ENCODE results near the gene CTRL.

The CTRL gene

DNA sequence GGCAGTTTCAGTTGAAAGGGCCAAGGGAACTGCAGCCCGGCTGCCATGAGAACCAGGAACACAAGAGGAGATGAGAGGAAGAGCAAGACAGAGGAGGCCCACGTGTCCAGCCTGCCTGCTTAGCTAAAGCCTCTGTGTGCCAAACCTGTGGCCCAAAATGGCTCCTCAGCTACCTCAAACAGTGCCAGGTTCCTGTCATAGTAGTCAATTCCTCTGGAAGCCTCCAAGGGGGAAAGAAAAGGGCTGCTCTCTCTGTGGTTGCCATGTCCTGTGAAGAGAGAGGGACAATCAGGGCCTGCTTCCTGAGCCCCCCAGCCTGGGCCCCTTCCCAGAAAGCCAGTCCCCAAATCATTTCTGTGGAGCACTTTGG is 31.6 kb upstream of the CTRL start:
- DNase-seq (ENCODE audit: low read depth): no peak

DNA sequence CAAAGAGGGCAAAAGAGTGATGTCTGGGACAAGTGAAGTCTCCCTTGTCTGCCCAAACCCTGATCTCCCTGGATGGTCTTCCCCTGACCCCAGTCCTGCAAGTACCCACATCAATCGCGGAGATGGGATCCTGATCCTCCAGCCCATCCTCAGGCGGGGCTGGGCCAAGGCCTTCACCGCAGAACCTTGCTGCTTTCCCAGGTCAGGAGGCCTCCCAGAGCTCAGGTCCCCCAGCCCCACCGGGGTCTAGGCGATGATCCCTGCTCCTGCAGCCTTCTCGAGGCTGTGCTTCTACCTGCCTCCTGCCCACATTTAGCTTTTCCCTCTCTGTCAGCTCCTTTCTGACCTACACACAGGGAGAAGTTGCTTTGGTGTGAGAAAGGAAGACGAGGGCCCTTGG is 30.5 kb upstream of the CTRL start:
- no peak for DNase-seq (ENCODE audit: low read depth)

DNA sequence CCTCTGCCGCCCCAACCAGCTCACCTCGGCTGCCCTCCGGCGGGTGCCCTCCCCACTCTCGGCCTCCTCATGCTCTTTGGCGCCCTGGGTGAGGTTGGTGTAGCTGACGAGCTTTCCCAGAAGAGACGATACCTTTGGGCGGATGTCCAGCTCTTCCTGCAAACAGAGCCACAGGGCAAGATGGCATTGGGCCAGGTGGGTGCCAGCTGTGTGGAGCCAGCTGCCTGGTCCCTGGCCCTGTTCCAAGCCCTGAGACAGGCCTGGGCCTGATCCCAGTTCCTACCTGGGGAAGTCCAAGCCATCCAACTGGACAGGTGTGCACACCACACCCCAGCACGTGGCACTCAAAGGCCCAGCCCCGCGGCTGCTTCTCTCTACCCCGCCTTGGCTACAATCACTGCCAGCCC is 29.9 kb upstream of the CTRL start:
- DNase-seq (ENCODE audit: low read depth): no peak

DNA sequence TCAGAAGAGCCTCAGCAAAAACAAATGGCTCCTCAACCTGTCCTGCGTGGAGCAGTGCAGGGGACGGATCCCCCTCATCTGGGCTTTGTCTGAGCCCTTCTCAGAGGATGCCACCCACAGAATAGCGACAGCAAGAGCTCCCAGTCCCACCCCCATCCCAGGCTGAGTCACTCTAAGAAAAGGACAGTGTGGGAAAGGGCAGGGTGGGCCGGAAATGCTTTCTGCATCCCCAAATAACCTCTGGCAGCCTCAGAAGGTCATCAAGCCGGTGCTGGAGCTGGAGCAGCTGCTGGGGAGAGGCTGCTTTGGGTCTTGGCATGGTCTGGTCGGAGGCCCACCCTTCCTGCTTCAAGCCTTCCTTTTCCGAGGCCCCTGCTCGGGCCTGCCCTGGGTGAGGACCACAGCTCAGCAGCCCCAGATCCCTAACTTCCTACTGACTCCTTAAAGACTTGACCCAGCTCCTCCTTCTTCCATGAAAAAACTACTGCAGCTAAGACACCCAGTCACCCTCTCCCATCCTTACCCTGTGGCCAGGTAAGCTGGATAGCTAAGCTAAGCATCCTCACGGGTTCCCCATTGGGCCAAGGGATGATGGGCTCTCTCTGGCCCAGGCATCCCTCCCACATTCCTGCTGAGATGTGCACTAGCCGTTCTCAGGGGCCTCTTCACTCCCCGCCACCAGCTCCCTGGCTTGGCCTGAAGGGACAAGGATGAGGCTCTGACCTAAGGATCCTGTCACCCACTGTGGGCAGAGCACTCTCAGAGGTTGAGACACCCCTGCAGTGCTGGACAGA is 28.1 kb upstream of the CTRL start:
- no peak for DNase-seq (ENCODE audit: low read depth)

DNA sequence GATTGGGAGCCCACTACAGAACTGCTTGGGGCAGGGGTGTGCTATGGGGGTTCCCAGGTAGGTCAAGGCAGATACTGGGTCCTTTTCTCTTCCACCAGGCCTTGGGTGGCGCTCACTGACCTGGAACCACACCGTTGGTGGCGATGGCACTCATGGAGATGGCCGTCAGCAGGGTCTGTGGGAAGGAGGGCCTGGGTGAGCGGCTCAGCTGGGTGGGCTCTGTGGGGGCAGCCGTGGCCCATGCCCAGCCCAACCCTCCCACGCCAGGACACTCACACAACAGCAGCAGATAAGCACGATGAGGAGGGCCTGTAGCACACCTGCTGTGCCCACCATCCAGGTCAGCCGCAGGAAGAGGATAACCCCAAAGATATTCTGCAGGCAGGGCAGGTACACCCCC is 26.0 kb upstream of the CTRL start:
- DNase-seq (ENCODE audit: low read depth): no peak

DNA sequence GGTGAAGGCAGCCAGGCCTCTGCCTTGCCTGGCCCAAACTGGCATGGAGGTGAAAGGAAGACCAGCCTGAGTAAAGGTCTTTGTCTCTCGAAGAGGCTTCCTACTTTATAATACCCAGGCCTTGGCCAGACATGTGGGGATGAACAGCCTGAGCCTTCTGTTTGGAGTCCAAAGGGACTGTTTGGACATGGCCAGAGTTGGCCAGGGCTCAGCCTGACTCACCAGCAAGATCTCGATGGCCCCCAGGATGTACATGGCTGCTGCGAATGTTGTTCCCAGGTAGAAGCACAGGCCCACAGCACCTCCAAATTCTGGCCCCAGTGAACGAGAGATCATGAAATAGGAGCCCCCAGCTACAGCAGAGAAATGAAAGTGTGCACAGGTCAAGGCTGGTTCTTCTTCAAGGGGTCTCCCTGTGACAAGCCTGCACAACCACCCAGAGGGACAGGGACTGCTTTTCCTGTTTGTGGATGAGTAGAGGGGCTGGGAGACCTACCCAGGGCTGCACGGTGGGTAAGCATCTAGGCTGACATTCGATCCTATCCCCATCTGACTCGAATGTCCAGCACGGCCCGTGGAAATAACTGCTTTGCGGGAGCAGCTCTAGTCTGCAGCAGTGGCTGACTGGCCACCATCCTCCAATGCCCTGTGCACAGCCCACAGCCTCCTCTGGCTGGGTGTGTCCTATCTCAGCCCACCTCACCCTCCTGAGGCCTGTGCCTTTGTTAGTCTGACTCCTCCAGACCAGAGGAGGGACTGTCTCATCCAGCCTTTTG is 22.9 kb upstream of the CTRL start:
- no peak for DNase-seq (ENCODE audit: low read depth)

DNA sequence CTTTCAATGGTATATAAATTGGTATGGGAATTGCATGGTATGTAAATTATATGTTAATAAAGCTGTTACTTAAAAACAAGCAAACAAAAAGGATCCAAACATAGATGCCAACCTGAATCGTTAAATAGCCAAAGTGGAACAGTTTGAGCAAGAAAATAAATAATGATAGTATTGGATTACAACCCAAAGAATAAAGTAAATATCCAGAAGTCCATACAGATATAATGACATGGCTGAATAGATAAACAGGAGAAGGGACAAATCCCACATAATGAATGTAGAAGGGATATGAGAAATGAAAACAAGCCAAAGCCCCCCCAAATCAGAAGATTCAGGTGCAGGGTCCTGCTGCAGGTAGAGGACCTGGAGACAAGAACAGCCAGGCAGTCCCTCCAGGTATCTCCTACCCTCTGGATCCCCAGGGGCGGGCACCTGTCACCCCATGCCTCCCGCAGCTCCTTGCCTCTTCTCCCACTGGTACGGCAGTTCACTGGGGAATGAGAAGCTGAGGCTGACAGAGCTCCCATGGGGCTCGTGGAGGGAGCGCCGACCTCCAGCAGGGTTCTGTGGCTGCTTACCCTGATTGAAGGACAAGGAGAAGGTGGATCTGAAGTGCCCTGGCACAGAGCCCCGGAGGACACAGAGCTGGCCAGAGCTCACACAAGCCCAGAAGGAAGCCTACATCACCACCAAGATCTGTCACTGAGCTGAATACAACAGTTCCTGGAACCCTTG is 22.1 kb upstream of the CTRL start:
- DNase-seq (ENCODE audit: low read depth): no peak

DNA sequence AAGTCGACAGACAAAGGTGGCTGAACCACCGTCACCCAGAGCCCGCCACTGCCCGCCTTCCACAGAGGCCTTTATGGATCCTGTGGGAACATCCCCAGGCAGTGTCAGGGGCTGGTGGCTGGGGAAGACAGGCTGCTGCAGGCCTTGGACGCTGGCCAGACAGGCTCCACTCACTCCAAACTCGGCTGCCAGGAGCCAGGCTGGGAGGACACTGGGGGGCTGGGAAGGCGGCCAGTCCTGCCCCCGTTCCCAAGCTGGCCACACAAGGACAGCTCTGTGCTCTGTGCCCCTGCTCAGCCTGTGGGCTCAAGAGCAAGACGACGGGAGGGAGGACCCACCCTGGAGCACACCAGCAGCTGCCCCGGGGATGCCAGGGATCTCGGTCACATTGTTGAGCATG is 19.8 kb upstream of the CTRL start:
- no peak for DNase-seq (ENCODE audit: low read depth)

DNA sequence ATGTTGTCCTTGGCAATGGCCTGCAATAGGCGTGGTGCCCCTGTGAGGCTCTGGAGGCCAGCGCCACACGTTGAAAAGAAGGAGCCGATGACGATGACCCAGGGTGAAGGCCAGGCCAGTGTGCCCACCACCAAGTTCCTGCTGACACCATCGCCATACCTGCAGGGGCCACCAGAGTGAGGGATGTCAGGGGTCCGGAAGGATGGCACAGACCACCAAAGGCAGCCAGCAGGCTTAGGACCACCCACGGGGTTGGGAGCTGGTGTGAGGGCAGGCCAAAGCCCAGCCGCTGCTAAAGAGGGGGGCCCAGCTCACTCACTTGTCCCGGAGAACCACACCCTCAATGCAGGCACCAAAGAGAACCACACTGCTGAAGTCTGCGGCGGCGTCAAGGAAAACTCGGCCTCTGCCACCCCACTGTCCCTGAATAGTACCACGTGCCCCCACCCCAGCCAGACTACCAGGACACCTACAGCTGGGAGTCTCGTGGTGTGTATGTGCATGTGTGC is 18.7 kb upstream of the CTRL start:
- no peak for DNase-seq (ENCODE audit: low read depth)

DNA sequence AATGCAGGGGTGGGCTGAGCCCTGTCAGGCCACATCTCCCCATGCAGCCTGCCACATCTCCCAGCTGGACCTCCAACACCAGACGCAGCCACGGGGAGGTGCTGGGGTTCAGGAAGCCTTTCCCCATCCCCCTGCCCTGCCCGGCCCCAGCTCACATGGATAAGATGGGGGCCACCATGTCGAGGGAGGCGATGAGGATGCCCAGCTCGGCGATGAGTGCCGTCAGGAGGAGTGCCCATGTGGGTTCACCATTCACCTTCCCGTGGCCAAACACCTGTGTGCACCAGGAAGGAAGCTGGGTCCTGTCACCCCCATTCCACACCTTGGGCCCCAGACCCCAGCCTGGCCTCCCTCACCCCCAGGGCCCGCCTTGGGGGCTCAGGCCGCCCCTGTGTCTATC is 18.0 kb upstream of the CTRL start:
- DNase-seq (ENCODE audit: low read depth): no peak

DNA sequence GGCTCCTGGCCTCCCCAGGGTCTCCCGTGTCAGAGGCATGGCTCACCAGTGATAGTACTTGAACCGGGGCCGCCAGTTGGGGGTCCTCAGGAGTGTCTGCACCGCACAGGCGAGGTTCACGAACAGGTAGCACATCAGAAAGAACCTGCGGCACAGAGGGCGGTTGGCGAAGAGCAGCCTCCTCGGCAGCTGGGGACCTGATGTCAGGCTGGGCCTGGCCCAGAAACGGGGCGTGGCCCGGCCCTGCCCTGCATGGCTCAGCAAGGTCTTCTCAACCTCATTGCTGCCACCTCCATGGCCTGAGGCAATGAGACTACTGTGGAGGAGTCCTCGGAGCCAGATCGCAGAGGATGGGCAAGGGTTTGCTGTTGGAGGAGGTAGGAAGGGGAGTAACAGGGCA is 16.4 kb upstream of the CTRL start:
- DNase-seq (ENCODE audit: low read depth): no peak

DNA sequence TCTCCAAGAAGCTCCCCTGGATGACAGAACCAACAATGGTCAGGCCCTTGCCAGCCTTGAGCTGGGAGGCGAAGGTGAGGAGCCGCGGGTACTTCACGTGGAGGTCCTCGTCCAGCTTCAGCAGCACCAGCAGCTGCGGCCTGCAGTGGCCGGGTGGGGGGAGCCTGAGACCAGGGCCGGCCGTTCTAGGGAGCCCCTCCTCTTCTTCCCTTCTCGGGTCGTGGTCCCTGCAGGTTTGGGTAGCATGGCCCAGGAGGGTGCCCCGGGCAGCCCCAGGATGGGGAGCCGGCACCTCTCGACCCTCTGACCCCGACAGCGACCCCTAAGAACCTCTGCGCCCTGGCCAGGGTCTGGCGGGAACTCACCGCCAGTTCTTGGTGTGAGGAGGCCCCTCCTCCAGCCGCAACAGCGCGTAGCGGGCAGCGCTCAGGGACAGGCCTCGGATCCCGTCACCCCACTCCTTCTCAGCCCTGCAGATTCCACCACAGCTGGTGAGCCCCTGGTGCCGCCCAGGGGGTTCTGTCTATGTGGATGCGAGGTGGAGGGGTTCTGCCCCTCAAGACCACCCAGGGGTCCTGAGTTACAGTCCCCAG is 15.4 kb upstream of the CTRL start:
- no peak for DNase-seq (ENCODE audit: low read depth)

DNA sequence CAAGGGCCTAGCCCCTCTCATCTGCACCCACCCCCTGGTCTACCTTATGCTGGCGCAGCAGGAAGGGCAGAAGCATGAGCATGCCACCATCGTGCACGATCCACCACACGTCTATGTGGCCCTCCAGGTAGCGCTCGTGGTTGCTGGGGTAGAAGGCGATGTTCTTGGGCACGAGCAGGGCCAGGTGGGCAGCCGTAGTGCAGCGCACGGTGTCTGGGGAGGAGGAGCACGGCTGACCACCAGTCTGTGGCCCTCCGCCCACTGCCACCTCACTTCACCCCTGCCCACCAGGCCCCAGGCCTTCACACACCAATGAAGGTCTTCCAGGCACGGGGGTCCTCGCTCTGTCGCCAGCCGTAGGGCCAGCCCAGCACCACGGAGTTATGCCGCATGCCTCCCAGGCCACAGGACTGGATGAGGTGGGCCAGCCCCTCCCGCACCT is 14.5 kb upstream of the CTRL start:
- DNase-seq (ENCODE audit: low read depth): no peak

DNA sequence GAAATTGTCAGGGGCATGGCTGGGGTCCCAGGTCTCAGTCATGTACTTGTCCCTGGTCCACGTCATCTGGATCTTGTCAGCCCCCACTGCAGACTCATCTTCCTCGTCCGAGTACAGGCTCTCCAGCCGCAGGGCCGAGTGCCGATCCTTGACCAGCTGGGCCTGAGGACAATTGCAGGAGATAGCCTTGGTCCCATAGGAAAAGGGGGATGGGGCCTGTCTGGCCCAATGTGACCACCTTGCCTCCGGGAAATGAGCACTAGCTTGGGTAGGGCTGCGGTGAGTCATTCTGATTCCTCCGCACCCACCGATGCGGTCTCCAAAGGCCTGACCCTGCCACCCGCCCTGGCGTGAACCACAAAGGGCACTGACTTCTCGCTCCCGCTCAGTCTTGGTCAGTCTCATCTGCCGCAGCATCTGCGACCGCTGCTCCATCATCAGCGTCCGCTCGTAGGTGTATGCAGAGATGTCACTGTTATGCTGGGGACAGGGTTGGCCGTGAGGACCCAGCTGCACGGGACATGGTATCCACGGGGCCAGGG is 13.8 kb upstream of the CTRL start:
- no peak for DNase-seq (ENCODE audit: low read depth)

DNA sequence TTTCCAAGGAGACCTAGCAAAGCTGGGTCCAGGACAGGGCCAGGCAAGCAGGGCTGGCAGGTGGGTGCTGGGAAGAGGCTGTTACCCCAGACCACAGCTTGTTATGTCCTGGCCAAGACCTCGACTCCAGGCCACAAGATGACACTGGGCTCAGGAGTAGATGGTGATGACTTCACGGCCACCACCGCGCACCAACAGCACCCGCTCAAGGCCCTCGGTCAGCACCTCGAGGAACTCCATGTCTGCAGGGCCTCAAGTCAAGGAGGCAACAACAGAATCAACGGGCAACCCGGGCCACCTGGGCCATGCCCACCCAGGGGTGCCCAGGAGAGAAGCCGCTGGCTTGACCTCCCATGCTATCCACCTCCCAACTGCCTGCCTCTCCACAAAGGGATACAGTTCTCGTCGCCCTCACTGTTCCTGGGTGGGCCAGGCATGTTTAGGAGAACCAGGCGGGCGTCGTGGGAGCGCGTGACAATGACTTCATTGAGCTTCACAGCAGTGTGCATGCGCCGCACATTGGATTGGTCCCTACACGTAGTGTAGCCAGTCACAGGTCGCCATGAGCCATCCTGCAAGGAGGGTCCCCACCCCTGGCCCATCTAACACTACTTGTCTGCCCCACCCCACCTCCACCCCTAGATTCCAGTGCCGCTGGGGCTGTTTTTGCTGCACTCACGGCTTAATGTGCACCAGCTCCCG is 13.2 kb upstream of the CTRL start:
- no peak for DNase-seq (ENCODE audit: low read depth)

DNA sequence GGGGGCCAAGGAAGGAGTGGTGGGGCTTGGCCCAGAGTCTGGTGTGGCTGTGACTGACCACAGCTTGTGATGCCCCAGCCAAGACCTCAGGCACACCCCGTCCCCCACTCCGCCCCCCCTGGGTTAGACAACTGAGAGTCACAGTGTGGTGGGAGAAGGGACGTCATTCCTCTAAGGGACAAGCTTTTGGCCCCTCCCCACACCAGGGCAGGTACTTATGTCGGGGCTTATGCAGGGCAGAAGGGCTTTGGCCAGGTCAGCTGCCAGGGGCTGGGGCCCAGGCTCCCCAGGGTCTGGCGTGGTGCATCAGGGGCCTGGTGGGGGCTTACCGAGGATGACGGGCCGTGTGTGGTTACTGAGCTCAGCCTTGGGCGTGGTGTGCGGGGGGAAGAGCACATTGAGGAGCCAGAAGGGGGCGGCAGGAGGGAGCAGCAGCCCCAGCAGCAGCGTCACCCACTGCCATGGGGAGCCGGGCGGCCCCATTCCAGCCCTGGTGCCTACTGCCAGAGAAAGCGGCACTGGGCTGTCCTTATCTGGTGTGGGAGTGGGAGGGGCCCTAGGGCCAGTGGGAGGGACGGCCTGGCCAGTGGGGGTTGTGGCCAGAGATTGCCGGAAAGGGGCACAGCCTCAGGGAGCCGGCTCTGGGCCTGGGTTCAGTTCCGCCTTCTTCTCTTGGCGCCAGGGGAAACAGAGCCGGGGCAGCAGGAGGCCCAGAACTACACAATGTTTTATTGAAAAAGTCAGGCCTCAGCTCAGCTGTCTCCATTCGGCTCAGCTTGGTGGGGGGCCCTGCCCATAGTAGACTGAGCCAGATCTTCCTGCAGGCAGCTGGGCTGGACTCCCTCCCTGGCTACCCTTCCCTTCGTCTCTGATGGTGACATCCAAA is 12.2 kb upstream of the CTRL start, which contains the start of gene LCAT:
TSS of gene LCAT (minus strand) at position 502 of the 886 bp plus-strand sequence. CDS start at position 483, 19 bp downstream.
- DNase-seq (ENCODE audit: low read depth): no peak

DNA sequence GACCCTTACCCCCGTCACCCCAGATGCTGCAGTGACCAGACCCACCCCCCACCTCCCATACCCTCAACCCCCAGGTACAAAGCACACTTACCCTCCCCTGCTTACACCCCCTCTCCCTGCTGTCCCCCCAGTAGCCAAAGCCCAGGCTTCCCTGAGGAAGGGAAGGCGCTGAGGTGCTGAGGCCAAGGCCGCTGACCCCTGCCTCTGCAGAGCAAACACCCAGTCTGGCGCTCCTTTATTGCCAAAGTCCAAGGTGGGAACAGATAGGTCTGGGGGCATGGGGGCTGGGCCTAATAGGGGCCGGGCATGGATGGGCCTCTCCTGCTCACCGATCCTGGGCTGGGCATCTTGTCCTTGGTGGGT is 11.6 kb upstream of the CTRL start:
- DNase-seq (ENCODE audit: low read depth): no peak

DNA sequence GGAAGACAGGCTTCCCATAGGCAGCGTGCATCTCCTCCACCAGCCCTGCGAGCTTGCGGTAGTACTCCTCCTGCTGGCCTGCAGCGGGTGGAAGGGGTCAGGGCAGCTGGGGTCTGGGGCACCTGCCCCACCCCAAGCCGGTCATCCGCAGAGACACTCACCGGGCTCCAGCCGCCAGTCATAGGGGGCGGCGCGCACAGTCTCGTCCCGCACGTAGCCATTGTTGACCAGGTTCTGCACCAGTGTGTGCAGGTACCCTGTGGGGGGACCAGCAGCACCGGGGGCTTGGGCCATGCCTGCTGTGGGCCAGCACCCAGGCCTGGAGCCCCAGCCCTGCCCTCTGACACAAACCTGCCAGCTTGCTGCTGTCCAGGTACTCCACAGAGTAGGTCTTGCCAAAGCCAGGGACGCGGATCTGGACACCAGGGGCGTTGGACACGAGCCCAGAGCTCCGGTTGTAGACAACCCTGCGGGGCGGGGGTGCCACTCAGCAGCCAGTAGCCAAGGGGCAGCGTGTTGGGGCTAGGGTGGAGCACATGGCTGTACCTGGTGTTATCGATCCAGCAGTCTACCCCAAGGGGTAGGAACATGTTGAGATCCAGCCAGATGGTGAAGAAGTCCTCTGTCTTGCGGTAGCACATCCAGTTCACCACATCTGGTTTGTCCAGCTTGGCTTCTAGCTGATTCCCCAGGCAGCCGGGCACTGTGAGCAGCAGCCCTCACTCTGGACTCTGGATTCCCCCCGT is 11.0 kb upstream of the CTRL start:
- DNase-seq (ENCODE audit: low read depth): no peak

DNA sequence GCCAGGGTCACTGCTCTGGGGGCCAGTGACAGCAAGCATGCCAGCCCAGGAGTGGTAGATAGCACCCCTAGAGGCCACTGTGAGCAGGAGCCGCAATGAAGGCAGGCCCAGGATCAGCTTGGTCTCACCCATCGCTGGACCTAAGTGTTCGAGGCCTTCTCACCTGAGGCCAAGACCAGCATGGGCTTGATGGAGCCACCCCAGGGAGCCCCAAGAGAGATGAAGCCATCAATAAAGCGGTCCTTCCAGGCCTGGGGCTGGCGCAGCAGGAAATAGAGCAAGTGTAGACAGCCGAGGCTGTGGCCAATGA is 10.5 kb upstream of the CTRL start:
- no peak for DNase-seq (ENCODE audit: low read depth)
